RWPE2 (cell line): Measurements from ENCODE around the gene STK4.
A peak's percentile ranks its signal among the peaks of the same experiment; 100 is the strongest.

Source experiments
- ATAC-seq: fragments of 200-7000 bp; cut with Tn5 transposase; 3 replicates; pipeline ENCODE4 v1.9.1; 2021; ENCODE audit warnings: low read depth
- DNase-seq: peaks from one replicate; pipeline ENCODE4 v3.0.0-alpha.2; 2020; ENCODE audit warnings: low spot score
- H3K27ac ChIP-seq: fragments of 450-650 bp; 2 replicates; pipeline ENCODE4 v1.5.1; 2017; ENCODE audit warnings: mild to moderate bottlenecking; ENCODE audit not compliant: poor library complexity, severe bottlenecking
- H3K27me3 ChIP-seq: fragments of 250-450 bp; sonication (Bioruptor Pico); 2 replicates; pipeline ENCODE4 v1.5.1; 2021; ENCODE audit warnings: mild to moderate bottlenecking, moderate library complexity; ENCODE audit not compliant: insufficient read depth, poor library complexity, severe bottlenecking
- H3K36me3 ChIP-seq: fragments of 250-450 bp; sonication (Bioruptor Pico); 2 replicates; pipeline ENCODE4 v1.5.1; 2020; ENCODE audit warnings: low read depth, mild to moderate bottlenecking, moderate library complexity
- H3K4me1 ChIP-seq: fragments of 250-450 bp; sonication (Bioruptor Pico); 2 replicates; pipeline ENCODE4 v1.5.1; 2021; ENCODE audit warnings: mild to moderate bottlenecking, moderate library complexity; ENCODE audit not compliant: insufficient read depth, poor library complexity, severe bottlenecking
- H3K4me3 ChIP-seq: fragments of 250-450 bp; sonication (Bioruptor Pico); 2 replicates; pipeline ENCODE4 v1.5.1; 2021; ENCODE audit warnings: mild to moderate bottlenecking, moderate library complexity; ENCODE audit not compliant: severe bottlenecking
- H3K9me3 ChIP-seq: fragments of 250-450 bp; sonication (Bioruptor Pico); 2 replicates; pipeline ENCODE4 v1.5.1; 2021; ENCODE audit warnings: mild to moderate bottlenecking, moderate library complexity; ENCODE audit not compliant: severe bottlenecking
- TF ChIP-seq, protein P1 (sequence below): fragments of 450-650 bp; IDR thresholded peaks from one replicate; pipeline ENCODE4 v1.5.1; 2017; ENCODE audit warnings: mild to moderate bottlenecking, moderate library complexity; ENCODE audit not compliant: poor library complexity, severe bottlenecking

STK4 gene

DNA sequence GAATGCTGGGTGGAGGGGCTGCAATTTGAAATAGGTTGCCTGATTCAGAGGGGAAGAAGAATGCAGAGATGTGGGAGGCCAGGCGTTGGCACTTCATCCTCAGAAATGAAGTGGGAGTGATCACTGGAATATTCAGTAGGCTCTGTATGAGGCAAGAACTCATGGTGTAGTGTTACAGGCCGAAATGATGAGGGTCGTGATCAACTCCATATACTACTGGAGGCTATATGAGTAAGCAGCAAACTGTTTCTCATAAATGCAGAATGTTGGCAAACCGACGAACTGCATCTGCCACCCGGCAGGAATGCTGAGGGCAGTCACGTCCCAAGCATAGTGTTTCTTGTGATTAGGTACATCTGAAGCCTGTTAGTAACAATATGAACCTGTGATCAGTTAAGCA is 121.9 kb downstream of the STK4 start:
- ATAC-seq = peak; percentile 95
- peak; percentile 93 for DNase-seq
- Histone ChIP-seq H3K27me3 (no peaks in the 10 kb centered on the region), H3K9me3 (no peaks in the 10 kb centered on the region), H3K36me3 (peaks cover 9% of the 10 kb centered on the region), H3K4me1 (peaks cover 25% of the 10 kb centered on the region), H3K4me3 (no peak overlapping the region), H3K27ac (peak overlapping the region; percentile 87)
- TF ChIP-seq, protein P1, sequence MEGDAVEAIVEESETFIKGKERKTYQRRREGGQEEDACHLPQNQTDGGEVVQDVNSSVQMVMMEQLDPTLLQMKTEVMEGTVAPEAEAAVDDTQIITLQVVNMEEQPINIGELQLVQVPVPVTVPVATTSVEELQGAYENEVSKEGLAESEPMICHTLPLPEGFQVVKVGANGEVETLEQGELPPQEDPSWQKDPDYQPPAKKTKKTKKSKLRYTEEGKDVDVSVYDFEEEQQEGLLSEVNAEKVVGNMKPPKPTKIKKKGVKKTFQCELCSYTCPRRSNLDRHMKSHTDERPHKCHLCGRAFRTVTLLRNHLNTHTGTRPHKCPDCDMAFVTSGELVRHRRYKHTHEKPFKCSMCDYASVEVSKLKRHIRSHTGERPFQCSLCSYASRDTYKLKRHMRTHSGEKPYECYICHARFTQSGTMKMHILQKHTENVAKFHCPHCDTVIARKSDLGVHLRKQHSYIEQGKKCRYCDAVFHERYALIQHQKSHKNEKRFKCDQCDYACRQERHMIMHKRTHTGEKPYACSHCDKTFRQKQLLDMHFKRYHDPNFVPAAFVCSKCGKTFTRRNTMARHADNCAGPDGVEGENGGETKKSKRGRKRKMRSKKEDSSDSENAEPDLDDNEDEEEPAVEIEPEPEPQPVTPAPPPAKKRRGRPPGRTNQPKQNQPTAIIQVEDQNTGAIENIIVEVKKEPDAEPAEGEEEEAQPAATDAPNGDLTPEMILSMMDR = no peak

DNA sequence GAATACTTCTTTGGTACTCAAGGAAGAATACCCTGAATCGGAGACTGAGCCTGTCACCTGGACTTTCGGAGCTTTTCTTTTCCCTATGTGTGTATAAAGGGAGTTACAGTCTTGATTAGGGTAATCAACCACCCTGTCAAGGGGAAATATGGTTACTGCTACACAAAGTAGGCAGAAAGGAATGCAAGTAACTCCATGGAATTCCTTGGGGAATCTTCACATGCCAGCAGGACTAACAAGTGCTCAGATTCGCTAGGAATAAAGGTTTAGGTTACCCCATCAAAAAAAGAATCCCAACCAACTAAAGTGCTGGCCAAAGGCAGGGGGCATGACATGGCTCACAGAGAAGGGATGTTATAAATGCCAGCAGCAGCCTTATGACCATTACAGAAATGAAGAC is 124.2 kb downstream of the STK4 start:
- no peak for ATAC-seq
- peaks cover 25% of the 10 kb centered on the region for H3K4me1 ChIP-seq
- peaks cover 9% of the 10 kb centered on the region for H3K36me3 ChIP-seq

DNA sequence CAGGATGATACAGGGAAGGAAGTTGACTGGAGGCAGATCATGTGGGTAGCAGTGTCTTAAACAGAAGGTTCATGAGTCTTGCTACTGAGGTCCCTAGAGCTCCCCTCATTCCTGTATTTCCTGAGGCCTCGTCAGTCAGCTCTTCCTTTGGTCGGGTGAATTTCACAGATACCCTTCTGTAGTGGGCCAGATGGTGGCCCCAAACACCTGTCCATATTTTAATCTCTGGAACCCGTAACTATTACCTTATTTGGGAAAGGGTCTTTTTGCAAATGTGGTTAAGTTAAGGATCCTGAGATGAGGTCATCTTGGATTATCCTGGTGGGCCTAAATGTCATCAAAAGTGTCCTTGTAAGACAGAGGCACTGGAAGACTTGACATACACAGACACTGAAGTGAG is 125.1 kb downstream of the STK4 start:
- DNase-seq (no peak), ATAC-seq (no peak)
- no peaks in the 10 kb centered on the region for H3K27me3 ChIP-seq
- H3K36me3 ChIP-seq = peaks cover 6% of the 10 kb centered on the region
- H3K9me3 ChIP-seq = no peaks in the 10 kb centered on the region
- peaks cover 25% of the 10 kb centered on the region for H3K4me1 ChIP-seq
- no peak overlapping the region for H3K27ac ChIP-seq
- TF ChIP-seq, protein P1 = no peak
- no peak overlapping the region for H3K4me3 ChIP-seq

More for the DNA sequence above, 124.2 kb downstream of the STK4 start:
- Histone ChIP-seq H3K27me3 (no peaks in the 10 kb centered on the region), H3K4me3 (no peak overlapping the region), H3K9me3 (no peaks in the 10 kb centered on the region), H3K27ac (no peak overlapping the region)
- TF ChIP-seq, protein P1 = no peak
- no peak for DNase-seq

DNA sequence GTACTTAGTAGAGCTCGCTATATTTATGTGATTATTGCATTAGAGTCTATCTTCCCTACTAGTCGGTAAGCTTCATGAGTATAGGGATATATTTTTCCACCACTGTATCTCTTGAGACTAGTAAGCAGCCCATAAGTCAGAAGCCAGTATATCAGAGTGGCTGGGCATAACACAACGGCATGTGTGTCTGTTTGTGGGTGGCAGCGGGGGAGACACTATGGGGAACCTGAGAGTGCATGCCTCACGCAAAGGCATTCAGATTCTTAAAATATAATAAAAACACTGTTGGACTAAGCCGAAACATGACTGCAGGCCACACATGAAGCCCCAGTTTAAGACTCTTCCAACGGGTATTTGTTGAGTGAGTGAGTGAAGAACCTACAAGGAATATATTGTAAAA is 126.6 kb downstream of the STK4 start:
- Histone ChIP-seq H3K27me3 (peaks cover 11% of the 10 kb centered on the region), H3K4me3 (no peak overlapping the region), H3K27ac (no peak overlapping the region), H3K36me3 (peaks cover 3% of the 10 kb centered on the region; the same call in 1 of the 2 replicates), H3K9me3 (no peaks in the 10 kb centered on the region), H3K4me1 (peaks cover 15% of the 10 kb centered on the region)
- no peak for ATAC-seq
- DNase-seq = no peak
- TF ChIP-seq, protein P1 = no peak

DNA sequence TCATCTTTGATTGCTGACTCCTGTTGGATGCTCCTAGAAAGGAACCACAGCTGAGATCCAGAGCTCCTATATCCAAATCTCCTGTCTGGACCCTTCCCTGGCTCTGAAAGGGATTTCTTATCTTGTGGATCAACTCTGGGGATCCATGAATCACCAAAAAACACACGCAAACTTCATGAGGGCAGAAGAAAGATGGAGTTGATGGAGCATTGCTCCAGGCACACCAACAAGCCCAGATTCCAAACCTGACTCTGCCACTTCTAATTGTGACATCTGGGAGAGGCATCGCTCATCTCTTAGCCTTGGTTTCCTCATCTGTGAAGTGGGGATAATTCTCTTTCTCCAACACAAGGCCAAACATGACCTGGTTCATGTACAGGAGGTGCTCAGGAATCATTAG is 127.9 kb downstream of the STK4 start:
- ATAC-seq (no peak), DNase-seq (no peak)
- Histone ChIP-seq H3K9me3 (no peaks in the 10 kb centered on the region), H3K36me3 (peaks cover 3% of the 10 kb centered on the region; the same call in 1 of the 2 replicates), H3K27ac (no peak overlapping the region), H3K27me3 (peaks cover 19% of the 10 kb centered on the region), H3K4me1 (peaks cover 2% of the 10 kb centered on the region), H3K4me3 (no peak overlapping the region)
- TF ChIP-seq, protein P1 = no peak
